ENCODE measurements around the gene STK32B. TPM values are rescaled to one million over a fixed set of nuclear protein-coding genes. Genes with fewer than 3 reads are reported as not detected.

Gene STK32B
- total and polyA plus RNA-seq, 2 of the 4 experiments (the other 2 are of a cell fraction) = 5.5 to 6.3 TPM

DNA sequence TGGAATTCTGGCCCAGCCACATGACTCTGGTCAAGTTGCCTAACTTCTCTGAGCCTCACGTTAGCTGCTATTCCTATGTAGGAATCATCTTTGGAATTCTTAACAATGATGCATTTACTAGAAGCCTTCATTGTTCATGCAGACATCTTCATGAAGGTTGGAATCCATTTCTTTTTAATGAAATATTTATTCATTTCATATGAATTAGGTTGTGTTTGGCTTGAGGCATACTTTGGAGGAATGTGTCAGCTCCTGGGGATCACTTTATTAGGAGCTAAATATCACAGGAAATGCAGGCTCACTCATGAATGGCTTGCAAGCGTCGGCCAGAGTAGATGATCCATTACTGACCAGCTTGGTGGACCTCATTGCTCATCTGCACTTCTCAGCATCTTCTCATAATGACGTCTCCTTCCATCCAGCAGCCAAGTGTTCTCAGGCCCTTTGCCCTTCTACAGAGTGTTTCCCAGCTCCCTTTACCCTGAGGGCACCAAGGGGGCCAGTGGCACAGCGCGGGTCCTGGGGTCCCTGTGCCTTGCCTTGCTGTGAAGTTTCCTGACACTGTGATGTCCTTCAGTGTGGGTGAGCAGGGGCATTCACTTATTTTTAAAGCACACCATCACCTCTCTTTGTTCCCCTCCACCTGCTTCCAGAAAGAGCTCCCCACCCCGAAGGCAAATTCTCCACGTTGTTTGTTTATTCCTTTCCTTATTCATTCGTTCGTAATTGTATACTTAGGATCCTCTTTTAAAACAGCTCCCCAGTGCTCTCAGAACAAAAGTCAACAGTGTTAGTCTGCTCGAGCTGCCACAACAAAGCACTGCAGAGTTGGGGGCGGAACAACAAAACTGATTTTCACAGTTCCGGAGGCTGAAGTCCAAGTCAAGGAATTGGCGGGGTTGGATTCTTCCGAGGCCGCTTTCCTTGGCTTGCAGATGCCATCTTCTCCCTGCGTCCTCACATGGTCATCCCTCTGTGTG is 106.8 kb downstream of the STK32B start:
- H3K4me2 ChIP-seq (ENCODE audit: low read depth, low read length) = 0 out of 2 replicates have a peak overlapping the region, but pooled peaks have one; percentile 42
- peak overlapping the region; percentile 62 for H3K4ac ChIP-seq (ENCODE audit: low read depth, low read length)
- H3K23ac ChIP-seq (ENCODE audit: low read depth, low read length) = no peak overlapping the region
- H4K5ac ChIP-seq (ENCODE audit: low read depth, low read length) = peak overlapping the region; percentile 30
- 0 out of 3 replicates have a peak overlapping the region, but pooled peaks have one; percentile 28 for H2BK15ac ChIP-seq (ENCODE audit: low read depth, low read length)
- H3K4me1 ChIP-seq (ENCODE audit: control insufficient read depth, insufficient read depth, low read length) = peaks cover 14% of the 10 kb centered on the region
- no peak overlapping the region for H2AK9ac ChIP-seq (replicated peaks; ENCODE audit: low read depth, low read length, poor library complexity)
- ChIA-PET POLR2A (ENCODE audit: unreplicated experiment) (no interaction called here), CTCF (interaction anchor here (0.6 to 1.1 kb wide), 4 partner anchors 13 to 242 kb away, joined by 3 read pairs; no protein-coding TSS in a partner anchor)
- H3K9ac ChIP-seq (ENCODE audit: low read depth, low read length) = no peak overlapping the region
- peaks cover 17% of the 10 kb centered on the region; the same call in 1 of the 2 replicates for H3K9me1 ChIP-seq (ENCODE audit: insufficient read depth, low read length)
- H3K79me1 ChIP-seq (ENCODE audit: low read depth in 1 of 2, low read length in 2 of 2) = peaks cover 0 to 15% of the 10 kb centered on the region in 2 experiments; a peak in 2 of 4 replicates
- TF ChIP-seq FOS (IDR thresholded peaks at IDR 0.05; ENCODE audit: low read depth, low read length) (no peak), POLR2A (IDR thresholded peaks at IDR 0.05; ENCODE audit: low read depth, low read length) (no peak), MAFK (IDR thresholded peaks at IDR 0.05; ENCODE audit: low read depth, low read length) (no peak), CEBPB (IDR thresholded peaks at IDR 0.05; ENCODE audit: low read depth, low read length) (peak; percentile 33), RAD21 (IDR thresholded peaks at IDR 0.05; ENCODE audit: low read length) (no peak), RCOR1 (IDR thresholded peaks at IDR 0.05; ENCODE audit: insufficient replicate concordance, low read length) (no peak), CHD1 (IDR thresholded peaks at IDR 0.05; ENCODE audit: low read depth, low read length) (no peak)
- TF ChIP-seq, protein P1, sequence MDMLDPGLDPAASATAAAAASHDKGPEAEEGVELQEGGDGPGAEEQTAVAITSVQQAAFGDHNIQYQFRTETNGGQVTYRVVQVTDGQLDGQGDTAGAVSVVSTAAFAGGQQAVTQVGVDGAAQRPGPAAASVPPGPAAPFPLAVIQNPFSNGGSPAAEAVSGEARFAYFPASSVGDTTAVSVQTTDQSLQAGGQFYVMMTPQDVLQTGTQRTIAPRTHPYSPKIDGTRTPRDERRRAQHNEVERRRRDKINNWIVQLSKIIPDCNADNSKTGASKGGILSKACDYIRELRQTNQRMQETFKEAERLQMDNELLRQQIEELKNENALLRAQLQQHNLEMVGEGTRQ (IDR thresholded peaks at IDR 0.05; ENCODE audit: low read depth, low read length) = no peak
- no peak overlapping the region; the same call in 1 of the 2 replicates for H3K14ac ChIP-seq (replicated peaks; ENCODE audit: low read depth, low read length)
- no TSS peak for BruUV-seq (replicated peaks)
- H2AFZ ChIP-seq (replicated peaks; ENCODE audit: low read length, poor library complexity) = no peak overlapping the region
- in situ Hi-C loops (cut with MboI; ENCODE audit: low sequenced_read_pairs) = no loop called here
- H3K56ac ChIP-seq (ENCODE audit: extremely low read depth, insufficient read depth, low read length) = no peak overlapping the region
- H4K91ac ChIP-seq (ENCODE audit: insufficient read depth, low read depth, low read length) = peak overlapping the region; percentile 58; the same call in 1 of the 2 replicates
- no peaks in the 10 kb centered on the region for H3K27me3 ChIP-seq (ENCODE audit: control insufficient read depth, insufficient read depth, low read length)
- H4K20me1 ChIP-seq (ENCODE audit: insufficient read depth, low read length) = no peaks in the 10 kb centered on the region
- H4K8ac ChIP-seq (ENCODE audit: low read depth in 2 of 2, low read length in 2 of 2) = peak overlapping the region in 1 of 2 experiments; percentile 19; a peak in 1 of 4 replicates
- 55% methylated on average over 5 of the region's 17 CpGs; no CpG with 5 or more reads in 1 of the 2 experiments for WGBS, 2 experiments (ENCODE audit: extremely low coverage in 2 of 2, insufficient read length in 1 of 2)
- dilution Hi-C loops (cut with HindIII; ENCODE audit: low sequenced_read_pairs, unreplicated experiment) = no loop called here
- peak overlapping the region; percentile 20 for H2AK5ac ChIP-seq (ENCODE audit: low read depth, low read length)
- DNase-seq (peak; percentile 44), ATAC-seq (ENCODE audit: low read depth) (peak; percentile 79)
- H3K27ac ChIP-seq (ENCODE audit: insufficient read depth, low read length) = peak overlapping the region; percentile 32; the same call in 1 of the 2 replicates
- peak overlapping the region; percentile 27; the same call in 1 of the 2 replicates for H2BK20ac ChIP-seq (ENCODE audit: low read depth, low read length)
- H3K4me3 ChIP-seq (ENCODE audit: insufficient read depth, low read depth, low read length) = no peak overlapping the region
- no peaks in the 10 kb centered on the region for H3K9me3 ChIP-seq (ENCODE audit: control insufficient read depth, insufficient read depth, low read length)
- H2BK5ac ChIP-seq (ENCODE audit: low read depth, low read length, poor library complexity, severe bottlenecking) = no peak overlapping the region
- intact Hi-C loops (cut with micrococcal nuclease) = no loop called here
- peak overlapping the region; percentile 79; the same call in 1 of the 2 replicates for H3K18ac ChIP-seq (ENCODE audit: low read depth, low read length)
- peak overlapping the region; percentile 37; the same call in 1 of the 2 replicates for H2BK120ac ChIP-seq (ENCODE audit: low read depth, low read length)
- no peaks in the 10 kb centered on the region for H3K36me3 ChIP-seq (ENCODE audit: control insufficient read depth, insufficient read depth, low read length)
